ENCODE measurements around the gene EIF2B2.

The EIF2B2 gene

DNA sequence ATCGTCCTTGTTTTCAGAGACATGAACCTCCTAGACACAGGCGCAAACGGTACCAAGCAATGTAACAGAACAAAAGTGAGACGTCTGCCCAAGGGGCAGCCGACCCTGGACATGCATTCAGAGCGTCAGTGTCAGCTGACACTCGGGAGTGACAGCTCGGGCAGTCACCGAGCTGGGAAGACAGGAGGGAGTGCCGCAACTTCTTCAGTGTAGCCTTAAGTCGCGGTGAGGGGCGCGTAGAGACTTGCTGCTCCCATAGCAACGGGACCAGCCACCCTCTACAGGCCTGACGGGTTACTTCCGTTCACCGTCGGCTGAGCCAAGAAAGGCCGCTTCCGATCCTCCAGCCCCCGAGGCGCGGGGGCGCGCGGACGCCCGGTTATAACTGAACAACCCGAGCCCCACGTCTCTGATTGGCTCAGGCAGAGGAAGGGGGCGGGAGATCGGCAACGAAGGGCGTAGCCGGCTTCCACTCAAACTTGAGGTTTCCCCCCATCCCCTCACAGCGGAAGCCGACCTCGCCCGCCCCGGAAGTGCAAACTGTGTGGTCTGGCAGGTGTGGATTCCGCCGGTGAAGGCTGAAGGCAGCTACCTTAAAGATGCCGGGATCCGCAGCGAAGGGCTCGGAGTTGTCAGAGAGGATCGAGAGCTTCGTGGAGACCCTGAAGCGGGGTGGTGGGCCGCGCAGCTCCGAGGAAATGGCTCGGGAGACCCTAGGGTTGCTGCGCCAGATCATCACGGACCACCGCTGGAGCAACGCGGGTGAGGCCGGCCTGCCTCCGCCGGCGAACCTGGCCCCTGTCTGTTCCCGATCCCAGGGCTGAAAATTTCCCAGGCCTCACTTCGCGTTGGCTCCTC lies at the start of gene EIF2B2:
Gene EIF2B2 (plus strand): TSS at position 530 of the 858 bp plus-strand sequence. CDS start 70 bp downstream, at position 600.
- POLR2A ChIA-PET = interaction anchor here (0.9 kb wide), 1 partner anchor 11 kb away, joined by 3 read pairs; no protein-coding TSS in a partner anchor
- DNase-seq (ENCODE audit: extremely low spot score) = peak; percentile 98
- CTCF ChIA-PET = interaction anchor here (1.0 to 3.1 kb wide), 9 partner anchors 10 to 393 kb away, joined by 3 to 16 read pairs (median 5); no protein-coding TSS in a partner anchor
- TF ChIP-seq, protein P1, sequence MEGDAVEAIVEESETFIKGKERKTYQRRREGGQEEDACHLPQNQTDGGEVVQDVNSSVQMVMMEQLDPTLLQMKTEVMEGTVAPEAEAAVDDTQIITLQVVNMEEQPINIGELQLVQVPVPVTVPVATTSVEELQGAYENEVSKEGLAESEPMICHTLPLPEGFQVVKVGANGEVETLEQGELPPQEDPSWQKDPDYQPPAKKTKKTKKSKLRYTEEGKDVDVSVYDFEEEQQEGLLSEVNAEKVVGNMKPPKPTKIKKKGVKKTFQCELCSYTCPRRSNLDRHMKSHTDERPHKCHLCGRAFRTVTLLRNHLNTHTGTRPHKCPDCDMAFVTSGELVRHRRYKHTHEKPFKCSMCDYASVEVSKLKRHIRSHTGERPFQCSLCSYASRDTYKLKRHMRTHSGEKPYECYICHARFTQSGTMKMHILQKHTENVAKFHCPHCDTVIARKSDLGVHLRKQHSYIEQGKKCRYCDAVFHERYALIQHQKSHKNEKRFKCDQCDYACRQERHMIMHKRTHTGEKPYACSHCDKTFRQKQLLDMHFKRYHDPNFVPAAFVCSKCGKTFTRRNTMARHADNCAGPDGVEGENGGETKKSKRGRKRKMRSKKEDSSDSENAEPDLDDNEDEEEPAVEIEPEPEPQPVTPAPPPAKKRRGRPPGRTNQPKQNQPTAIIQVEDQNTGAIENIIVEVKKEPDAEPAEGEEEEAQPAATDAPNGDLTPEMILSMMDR (IDR thresholded peaks at IDR 0.05; ENCODE audit: control extremely low read depth, extremely low read depth, low read depth, missing control alignments) = no peak

DNA sequence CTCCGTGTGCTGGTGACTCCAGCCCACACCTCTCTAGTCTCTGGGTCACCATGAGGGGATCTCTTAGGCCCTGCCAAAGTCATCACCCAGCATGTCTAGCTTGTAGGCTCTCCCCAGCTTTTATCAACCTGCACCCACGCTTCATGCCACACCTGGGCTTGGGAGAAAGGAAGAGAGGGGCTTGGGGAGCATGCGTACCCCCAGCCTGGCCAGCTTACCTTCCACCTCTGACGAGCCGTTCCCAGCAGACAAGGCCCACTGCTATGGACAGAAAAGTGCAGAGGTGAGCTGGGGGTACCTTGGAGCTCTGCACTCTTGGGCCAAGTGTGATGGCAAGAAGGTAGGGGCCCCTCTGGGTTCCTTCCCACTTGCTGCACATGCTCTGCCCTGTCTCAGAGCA lies 49.0 kb upstream of the EIF2B2 start:
- TF ChIP-seq, protein P1 (IDR thresholded peaks at IDR 0.05; ENCODE audit: control extremely low read depth, extremely low read depth, low read depth, missing control alignments) = no peak
- ChIA-PET POLR2A (no interaction called here), CTCF (interaction anchor here (1.1 to 2.9 kb wide), 7 partner anchors 8 to 130 kb away, joined by 3 to 18 read pairs (median 4); partner anchors contain the start of gene RPS6KL1)
- no peak for DNase-seq (ENCODE audit: extremely low spot score)

DNA sequence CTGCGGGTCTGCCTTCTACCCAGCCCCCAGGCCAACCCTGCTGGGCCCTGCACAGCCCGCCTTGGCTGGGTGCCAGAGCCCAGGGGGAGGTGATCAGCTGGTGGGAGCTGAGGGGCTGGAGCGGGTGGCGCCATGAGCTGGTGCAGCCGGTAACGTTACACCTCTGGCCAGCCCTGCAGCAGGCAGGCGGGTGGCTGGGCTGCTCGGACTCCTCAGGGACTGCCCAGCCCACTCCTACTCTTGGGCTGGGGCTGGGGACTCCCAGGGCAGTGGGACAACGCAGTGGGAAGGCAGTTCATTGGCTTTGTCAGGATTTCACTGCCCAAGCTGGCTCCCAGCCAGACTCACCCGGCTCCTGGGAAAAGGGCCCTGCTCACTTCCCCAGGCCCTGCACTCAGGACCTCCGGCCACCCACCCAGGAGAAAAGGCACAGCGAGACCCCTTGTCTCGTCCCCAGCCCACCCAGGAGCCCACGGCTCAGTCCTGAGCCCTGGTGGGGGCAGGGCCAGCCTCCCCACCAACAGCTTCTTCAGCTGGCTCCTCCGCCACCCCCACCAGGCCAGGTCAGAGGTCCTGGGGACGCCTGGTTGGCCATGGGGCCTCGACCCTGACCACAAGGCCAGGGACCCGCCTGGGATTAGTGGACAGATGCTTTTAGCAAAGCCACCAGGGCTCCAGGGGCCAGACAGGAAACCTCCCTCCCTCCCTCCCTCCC lies 48.3 kb upstream of the EIF2B2 start:
- POLR2A ChIA-PET = interaction anchor here (0.6 kb wide), 1 partner anchor 65 kb away, joined by 6 read pairs; no protein-coding TSS in a partner anchor
- no peak for DNase-seq (ENCODE audit: extremely low spot score)
- TF ChIP-seq, protein P1 (IDR thresholded peaks at IDR 0.05; ENCODE audit: control extremely low read depth, extremely low read depth, low read depth, missing control alignments) = no peak
- CTCF ChIA-PET = interaction anchor here (1.0 to 2.9 kb wide), 8 partner anchors 9 to 129 kb away, joined by 3 to 18 read pairs (median 3); partner anchors contain the start of gene RPS6KL1

DNA sequence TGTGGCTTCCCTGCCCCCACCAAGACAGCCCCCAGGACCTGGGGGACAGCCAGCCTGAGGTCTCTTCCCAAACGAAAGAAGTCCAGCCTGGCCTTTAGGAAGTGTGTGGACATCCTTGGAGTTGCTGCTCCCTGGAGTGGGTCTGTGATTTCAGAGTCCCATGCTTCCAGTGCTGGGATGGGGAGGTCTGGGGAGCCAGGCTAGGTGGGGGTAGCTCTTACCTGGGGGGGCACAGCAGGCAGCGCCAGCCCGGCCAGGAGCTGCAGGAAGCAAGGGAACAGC lies 47.8 kb upstream of the EIF2B2 start:
- TF ChIP-seq, protein P1 (IDR thresholded peaks at IDR 0.05; ENCODE audit: control extremely low read depth, extremely low read depth, low read depth, missing control alignments) = no peak
- DNase-seq (ENCODE audit: extremely low spot score) = no peak
- ChIA-PET POLR2A (interaction anchor here (0.6 kb wide), 2 partner anchors 65 to 266 kb away, joined by 6 to 9 read pairs; no protein-coding TSS in a partner anchor), CTCF (interaction anchor here (0.9 to 2.9 kb wide), 6 partner anchors 9 to 128 kb away, joined by 3 to 18 read pairs (median 3); no protein-coding TSS in a partner anchor)

DNA sequence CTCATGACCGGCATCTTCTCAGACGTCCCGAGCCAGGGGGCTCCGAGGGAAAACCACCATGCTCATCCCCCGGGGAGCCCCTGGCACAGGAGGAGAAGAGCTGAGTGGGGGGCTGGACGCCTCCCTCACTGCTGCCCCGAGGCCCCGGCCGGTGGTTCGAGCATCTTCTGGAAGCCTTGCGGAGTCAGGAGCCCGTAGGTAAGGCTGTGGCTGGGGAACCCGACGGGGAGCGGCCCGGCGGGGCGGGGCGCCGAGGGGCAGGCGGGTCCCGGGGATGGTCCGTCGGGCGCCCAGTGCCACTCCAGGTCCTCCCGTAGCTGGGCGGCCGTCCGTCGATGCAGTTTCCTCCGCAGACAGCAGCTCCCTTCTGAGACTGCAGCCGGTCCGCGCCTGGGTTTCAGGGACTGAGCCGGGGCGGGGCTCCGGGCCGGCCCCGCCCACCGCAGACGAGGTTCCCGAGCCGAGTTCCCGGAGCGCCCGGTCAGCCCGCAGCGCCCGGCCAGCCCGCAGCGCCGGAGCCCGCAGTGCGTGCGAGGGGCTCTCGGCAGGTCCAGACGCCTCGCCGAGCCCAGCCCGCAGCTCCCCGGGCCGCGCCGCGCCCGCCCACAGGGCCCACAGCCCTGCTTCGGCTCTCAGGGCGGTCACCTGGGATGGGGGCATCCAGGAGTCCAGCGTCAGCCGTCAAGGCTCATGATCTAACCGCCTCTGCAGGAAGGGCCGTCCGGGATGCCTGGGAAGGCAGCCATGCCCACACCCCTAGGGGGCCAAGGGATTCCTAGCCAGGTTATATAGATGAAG lies 47.3 kb upstream of the EIF2B2 start, which contains the start of gene PGF:
Gene PGF (minus strand): TSS at position 369 of the 798 bp plus-strand sequence. CDS start 355 bp downstream, at position 14.
- TF ChIP-seq, protein P1 (IDR thresholded peaks at IDR 0.05; ENCODE audit: control extremely low read depth, extremely low read depth, low read depth, missing control alignments) = no peak
- ChIA-PET POLR2A (interaction anchor here (0.6 kb wide), 2 partner anchors 66 to 266 kb away, joined by 6 to 9 read pairs; no protein-coding TSS in a partner anchor), CTCF (interaction anchor here (0.9 to 2.9 kb wide), 6 partner anchors 9 to 128 kb away, joined by 3 to 18 read pairs (median 3); no protein-coding TSS in a partner anchor)
- DNase-seq (ENCODE audit: extremely low spot score) = peak; percentile 65
